CD4-positive, alpha-beta T cell treated with Interleukin-10 for 1 hour (primary cell): Measurements from ENCODE around the gene ADNP2.

Source experiments
- DNase-seq: peaks from one replicate; pipeline ENCODE4 v3.0.0-alpha.2; 2020

The ADNP2 gene

DNA sequence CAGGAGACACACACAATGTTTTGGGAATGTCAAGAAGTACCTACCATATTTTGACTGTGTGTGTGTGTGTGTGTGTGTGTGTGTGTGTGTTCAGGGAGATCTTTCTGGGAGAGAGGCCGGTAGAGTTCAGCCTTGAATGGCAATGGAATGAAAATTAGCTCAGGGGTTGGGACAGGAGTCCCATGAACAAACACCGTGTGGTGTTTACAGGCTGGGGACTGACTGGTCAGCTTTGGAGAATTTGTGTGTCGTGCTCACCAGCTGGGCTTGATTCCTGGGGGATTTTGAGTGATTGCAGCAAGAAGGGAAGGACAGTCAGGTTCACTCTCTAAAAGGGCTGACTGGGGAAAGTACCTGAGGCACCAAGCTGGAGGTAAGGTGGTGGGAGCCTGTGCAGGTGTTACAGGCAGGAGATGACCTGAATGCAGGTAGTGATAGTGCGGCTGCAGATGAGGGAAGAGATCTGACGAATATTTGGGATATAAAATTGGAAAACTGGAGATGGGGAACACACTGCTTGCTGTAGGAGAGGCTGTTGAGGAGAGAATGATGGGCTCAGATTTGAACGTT lies 2.5 kb upstream of the ADNP2 start:
- no peak for DNase-seq

DNA sequence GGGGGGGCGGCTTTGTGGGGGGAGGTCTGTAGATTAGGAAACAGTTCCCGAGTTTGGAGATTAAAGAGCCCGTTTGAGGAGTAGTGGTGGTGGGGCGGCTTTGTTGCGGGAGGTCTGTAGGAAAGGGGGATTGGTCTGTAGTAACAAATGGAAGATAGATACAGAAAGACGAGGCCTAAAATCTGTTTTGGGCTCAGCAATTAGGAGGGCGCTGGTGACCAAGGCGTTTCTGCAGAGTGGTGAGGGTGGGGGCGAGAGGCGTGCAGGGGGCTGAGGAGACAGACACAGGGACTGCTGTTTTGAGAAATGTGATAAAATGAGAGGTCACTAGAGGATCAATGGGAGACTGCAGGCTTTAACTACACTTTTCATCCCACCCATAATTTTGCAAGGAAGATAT lies 1.6 kb upstream of the ADNP2 start:
- DNase-seq = peak; percentile 8

GRCh38 chr18:80108121-80108536 lies 933 bp upstream of the ADNP2 start:
- DNase-seq = peak; percentile 4

DNA sequence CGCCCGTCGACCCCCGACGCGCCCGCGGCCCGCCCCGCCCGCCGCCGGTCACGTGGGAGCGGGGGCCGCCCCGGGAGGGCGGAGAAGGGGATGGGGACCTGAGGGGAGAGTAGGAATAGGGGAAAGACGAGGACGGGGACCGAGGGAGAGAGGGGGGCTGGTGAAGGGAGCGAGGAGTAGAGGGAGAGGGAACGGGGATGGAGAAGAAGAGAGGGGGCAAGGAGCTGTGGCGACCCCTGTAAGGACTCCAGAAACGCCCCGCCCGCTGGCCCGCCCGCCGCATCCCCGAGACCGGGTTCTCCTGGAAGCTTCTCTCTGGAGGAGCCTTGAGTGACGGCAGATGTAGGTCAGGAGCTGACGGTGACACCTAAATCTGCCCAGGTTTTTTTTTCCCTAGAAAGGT lies 615 bp downstream of the ADNP2 start:
- no peak for DNase-seq

- DNase-seq = no peak
Measured at GRCh38 chr18:80112624-80113248, 3.7 kb downstream of the ADNP2 start.

GRCh38 chr18:80115035-80115434 lies 6.0 kb downstream of the ADNP2 start:
- no peak for DNase-seq

DNA sequence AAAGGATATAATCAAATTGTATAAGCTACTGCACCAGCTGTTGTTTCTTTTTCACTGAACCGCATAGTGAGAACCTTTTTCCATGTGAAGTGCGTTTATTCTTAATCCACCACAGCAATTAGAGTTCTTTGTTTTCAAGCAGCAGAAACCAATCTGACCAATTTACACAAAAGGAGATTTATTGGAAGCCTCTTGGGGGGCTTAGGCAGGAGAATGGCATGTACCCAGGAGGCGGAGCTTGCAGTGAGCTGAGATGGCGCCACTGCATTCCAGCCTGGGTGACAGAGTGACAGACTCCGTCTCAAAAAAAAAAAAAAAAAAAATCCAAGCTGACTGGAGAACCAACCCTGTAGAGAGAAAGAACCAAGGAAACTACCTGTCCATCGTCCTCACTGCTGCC lies 10.0 kb downstream of the ADNP2 start:
- no peak for DNase-seq

DNA sequence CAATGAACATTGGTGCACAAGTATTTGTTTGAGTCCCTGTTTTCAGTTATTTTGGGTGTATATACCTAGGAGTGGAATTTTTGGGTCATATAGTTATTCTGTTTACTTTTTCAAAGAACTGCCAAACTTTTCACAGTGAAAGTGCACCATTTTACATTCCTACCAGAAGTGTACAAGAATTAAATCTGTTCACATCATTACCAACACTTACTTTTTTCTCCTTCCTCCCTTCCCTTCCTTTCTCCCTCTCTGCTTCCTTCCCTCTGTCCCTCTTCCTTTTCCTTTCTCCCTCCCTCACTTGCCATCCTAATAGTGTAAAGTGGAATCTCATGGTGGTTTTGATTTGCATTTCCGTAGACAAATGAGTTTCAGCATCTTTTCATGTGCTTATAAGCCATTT lies 11.9 kb downstream of the ADNP2 start:
- no peak for DNase-seq

- no peak for DNase-seq
Measured at GRCh38 chr18:80124131-80124530, 15.1 kb downstream of the ADNP2 start.

- DNase-seq = peak; percentile 20
Measured at GRCh38 chr18:80126797-80127196, 17.7 kb downstream of the ADNP2 start.

DNA sequence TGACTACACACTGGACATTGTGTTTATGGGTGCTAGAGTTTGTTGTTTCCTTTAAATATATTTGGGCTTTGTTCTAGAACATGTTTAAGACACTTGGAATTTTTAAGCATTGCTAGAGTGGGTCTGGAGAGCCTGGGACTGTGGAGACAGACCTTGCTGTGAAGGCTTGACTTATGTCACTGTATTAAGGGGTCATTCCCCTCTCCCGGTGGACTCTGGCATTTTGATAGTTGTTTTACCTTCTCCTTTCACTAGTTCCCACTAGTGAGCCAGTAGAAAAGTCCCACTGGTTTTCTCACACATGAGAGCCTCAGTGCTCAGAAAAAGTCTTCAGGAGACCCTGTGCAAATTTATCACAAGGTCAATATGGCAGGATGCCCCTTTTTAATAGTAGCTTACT lies 18.6 kb downstream of the ADNP2 start:
- DNase-seq = no peak

DNA sequence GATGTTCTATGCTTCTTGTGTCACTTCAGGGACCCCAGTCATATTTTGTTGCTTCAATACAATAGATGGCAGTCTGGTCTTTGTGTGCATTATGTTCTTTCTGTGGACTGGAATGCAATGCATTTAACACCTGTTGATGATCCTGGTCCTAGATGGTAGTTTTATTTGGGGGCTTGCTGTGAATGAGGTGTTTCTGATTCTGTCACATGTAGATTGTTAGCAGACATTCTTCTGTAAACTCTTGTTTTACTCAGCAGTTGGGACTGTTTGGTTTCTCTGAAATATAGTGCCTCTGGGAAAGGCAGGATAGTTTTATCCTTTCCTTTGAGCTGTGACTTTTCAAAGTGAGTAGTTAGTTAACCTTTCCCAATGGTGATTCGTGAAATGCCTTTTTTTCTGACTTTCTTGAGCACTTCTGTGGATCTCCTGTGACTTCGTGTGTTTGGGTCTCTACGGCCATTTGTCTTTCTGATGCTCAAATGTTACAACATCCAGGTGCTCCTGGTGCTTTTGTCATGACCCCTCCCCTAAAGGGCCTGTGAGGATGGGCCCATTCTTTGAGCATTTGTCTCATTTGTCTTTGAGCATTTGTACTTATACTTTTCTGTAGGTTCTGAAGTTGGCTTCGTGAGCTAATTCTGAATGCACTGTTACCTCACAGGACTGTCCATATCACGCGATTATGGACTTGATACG lies 20.8 kb downstream of the ADNP2 start:
- no peak for DNase-seq

DNA sequence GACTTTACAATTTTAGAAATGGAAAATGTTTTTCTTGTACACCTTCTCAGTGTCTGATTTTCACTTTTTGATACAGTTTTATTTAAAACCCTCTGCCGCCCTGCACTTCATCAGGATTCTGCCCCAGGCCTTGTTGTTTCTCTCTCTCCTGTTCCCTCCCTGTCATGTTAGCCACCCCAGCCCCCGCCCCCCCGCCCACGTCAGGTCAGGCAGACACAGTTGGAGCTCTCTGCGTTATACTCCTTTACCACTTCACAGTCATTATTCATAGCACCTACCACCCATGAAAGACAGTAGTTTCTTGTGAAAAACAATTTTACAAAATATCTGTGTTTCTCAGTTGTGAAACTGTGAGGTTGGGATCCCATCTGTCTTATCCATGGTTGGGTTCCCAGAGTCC lies 21.5 kb downstream of the ADNP2 start:
- DNase-seq = no peak

DNA sequence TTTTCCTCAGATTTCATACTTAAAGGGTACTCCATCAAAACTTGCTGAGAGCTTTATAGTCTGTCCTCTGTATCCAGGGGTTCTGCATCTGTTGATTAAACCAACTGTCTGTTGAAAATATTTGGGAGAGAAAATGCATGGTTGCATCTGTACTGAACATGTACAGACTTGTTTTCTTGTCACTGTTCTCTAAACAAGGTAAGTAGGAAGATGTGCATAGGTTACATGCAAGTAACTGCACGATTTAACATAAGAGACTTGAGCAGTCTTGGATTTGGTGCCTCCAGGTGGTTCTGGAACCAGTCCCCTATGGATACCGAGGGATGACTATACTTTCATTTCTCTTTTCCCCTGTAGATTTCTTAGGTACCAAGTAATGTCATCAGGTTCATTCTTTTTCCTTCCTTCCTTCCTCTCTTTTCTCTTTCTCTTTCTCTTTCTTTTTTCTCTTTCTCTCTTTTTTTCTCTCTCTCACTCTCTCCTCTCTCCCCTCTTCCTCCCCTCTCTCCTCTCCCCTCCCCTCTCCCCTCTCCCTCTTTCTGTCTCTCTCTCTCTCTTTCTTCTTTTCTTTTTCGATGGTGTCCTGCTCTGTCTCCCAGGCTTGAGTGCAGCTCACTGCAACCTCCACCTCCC lies 23.2 kb downstream of the ADNP2 start:
- no peak for DNase-seq

GRCh38 chr18:80133124-80133523 lies 24.1 kb downstream of the ADNP2 start:
- no peak for DNase-seq

- DNase-seq = no peak
Measured at GRCh38 chr18:80135136-80135535, 26.1 kb downstream of the ADNP2 start.

GRCh38 chr18:80136679-80137078 lies 27.6 kb downstream of the ADNP2 start:
- no peak for DNase-seq

- no peak for DNase-seq
Measured at GRCh38 chr18:80137137-80137536, 28.1 kb downstream of the ADNP2 start.

GRCh38 chr18:80137976-80138375 lies 28.9 kb downstream of the ADNP2 start:
- no peak for DNase-seq

GRCh38 chr18:80140455-80140985 lies 31.5 kb downstream of the ADNP2 start:
- DNase-seq = no peak

- DNase-seq = no peak
Measured at GRCh38 chr18:80143881-80144280, 34.8 kb downstream of the ADNP2 start.

DNA sequence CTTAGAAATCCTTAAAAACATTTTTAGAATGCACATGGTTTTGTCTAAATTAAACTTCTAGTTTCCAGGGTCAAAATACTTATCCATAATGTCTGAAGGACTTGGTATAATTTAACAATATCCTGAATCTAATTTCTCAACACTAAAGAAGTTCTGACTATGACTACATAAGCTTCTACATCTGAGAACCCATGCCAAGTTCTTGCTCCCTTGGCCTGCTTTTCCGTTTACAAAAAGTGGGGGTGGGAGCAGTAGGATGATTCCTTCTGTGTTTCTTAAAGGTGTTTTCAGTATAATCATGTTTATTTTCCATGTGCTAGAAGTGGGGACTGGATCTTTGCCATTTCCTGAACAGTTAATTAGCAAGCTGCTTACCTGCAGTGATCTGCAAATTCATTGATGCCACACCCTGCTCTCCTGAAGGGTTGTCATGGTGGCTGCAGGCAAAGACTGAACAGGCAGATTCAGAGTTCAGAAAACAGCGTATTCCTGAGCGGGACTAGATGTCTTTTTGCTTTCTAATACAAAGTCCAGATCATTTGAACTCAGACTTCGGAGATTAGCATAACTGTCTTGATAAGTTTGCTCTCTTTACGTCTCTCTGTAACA lies 36.2 kb downstream of the ADNP2 start:
- DNase-seq = no peak

- DNase-seq = no peak
Measured at GRCh38 chr18:80147037-80147417, 38.0 kb downstream of the ADNP2 start.
